ENCODE results near the gene MUC5AC.
"Not testable (repeated sequence)": the region's sequence is repeated elsewhere in the genome, so short reads cannot be mapped to it uniquely, and the experiment has no call there.

Gene MUC5AC

DNA sequence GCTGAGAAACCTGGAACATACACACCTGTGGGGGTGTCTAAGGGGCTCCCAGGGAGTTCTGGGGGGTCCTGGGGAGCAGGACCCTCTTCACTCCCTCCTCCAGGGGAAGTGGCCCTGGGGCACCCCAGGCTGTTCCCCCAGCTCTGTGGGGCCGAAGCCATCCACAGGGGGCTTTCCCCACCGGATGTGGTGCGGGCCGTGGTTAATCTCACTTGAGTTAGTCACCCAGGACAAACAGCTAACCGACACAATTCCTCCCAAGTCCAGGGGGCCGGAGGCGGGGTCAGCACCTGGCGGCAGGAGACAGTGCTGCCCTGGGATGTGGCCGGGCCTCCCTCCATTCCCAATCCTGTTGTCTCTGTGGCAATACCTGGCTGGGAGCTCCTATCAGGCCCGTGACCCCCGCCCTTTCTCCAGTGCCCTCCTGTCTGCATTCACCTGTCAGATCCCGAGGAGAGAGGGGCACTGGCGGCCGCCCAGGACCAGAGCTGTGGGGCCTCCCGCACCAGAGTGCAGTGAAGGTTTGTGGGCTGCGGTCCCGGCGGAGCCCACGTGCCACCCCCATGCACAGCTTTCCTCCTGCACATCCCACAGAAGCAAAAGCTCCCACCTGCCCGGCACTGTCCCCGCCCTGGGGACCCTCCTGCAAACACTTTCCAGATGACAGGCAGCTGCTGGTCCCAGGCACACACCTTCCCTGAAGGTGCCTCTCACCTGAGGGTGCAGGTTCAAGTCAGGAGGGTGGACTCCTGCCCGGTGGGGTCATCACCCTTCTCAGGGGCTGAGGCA is 5.2 kb upstream of the MUC5AC start:
- peak; percentile 53 for DNase-seq (ENCODE audit: low spot score)
- TF ChIP-seq, protein P1, sequence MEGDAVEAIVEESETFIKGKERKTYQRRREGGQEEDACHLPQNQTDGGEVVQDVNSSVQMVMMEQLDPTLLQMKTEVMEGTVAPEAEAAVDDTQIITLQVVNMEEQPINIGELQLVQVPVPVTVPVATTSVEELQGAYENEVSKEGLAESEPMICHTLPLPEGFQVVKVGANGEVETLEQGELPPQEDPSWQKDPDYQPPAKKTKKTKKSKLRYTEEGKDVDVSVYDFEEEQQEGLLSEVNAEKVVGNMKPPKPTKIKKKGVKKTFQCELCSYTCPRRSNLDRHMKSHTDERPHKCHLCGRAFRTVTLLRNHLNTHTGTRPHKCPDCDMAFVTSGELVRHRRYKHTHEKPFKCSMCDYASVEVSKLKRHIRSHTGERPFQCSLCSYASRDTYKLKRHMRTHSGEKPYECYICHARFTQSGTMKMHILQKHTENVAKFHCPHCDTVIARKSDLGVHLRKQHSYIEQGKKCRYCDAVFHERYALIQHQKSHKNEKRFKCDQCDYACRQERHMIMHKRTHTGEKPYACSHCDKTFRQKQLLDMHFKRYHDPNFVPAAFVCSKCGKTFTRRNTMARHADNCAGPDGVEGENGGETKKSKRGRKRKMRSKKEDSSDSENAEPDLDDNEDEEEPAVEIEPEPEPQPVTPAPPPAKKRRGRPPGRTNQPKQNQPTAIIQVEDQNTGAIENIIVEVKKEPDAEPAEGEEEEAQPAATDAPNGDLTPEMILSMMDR (IDR thresholded peaks at IDR 0.05; ENCODE audit: extremely low read depth, missing control alignments), result no peak

DNA sequence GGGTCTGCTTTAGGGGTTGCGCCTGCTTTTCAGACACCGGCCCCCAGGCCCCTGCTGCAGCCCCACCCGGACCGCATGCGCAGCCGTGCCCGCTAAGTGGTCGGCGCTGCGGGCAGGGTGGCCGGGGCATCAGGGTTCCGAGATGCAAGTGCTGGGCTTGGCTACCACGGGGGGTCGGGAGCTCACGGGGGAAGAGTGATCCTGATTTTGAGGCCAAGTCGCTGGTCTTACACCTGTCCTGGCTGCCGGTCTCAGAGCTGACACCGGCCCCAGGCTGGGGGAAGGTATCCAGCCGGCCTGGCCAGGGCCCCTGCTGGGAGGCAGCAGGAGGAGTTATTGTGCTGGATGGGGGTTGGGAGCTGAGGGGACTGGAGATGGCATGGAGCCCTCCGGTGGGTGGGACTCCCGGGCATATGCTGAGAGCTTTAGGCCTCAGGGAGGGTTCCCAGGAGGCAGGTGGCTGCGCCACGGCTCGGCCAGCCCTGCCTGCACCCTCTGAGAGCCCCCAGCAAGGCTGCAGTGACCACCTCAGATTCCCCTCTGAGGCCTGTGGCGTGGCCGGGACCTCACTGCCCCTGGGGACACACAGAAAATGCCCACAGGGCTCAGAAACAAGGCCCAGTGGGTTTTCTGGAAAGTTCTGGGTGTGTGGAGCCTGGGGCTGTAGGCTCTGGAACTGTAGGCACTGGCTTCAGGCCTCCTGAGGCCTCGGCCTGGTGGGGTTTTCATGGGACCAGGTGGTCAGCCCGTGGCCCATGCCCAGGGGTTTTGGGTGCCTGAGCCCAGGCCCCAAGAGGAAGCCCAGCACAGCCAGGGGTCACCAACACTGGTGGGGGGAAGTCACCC is 4.4 kb upstream of the MUC5AC start:
- TF ChIP-seq, protein P1 (IDR thresholded peaks at IDR 0.05; ENCODE audit: extremely low read depth, missing control alignments), result no peak
- no peak for DNase-seq (ENCODE audit: low spot score)

DNA sequence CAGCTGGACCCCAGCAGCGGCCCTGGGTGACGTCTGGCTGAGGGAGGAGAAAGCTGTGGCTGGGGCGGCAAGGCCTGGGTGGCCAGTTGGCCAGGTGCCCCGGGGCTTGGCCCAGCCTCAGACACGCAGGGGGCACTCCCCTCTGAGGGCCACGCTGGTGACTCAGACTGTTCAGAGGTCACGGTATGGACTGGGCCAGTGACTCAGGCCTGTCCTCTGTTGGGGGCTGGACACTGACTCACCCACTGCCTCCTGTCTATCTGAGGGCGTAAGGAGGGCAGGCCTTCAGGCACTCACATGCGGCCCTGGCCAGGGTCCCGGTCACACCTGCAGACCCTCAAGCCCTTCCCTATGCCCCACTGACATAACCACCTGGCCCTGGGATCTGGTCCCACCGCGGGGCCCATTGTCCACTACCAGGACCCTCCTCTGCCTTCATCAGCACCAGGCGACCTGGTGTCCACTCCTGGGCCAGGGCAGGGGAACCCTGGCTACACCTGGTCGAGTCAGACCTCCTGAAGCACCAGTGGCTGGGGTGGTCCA is 3.7 kb upstream of the MUC5AC start:
- DNase-seq (ENCODE audit: low spot score), result peak; percentile 24
- TF ChIP-seq, protein P1 (IDR thresholded peaks at IDR 0.05; ENCODE audit: extremely low read depth, missing control alignments), result no peak

DNA sequence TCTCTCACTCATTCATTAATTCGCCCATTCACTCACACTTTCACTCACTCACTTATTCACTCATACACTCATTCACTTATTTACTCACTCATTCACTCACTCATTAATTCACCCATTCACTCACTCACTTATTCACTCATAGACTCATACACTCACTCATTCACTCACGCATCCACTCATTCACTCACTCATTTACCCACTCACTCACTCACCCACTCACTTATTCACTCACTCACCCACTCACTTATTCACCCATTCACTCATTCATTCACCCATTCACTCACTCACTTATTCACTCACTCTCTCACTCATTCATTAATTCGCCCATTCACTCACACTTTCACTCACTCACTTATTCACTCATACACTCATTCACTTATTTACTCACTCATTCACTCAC is 3.1 kb upstream of the MUC5AC start:
- DNase-seq (ENCODE audit: low spot score), result not testable (repeated sequence)

DNA sequence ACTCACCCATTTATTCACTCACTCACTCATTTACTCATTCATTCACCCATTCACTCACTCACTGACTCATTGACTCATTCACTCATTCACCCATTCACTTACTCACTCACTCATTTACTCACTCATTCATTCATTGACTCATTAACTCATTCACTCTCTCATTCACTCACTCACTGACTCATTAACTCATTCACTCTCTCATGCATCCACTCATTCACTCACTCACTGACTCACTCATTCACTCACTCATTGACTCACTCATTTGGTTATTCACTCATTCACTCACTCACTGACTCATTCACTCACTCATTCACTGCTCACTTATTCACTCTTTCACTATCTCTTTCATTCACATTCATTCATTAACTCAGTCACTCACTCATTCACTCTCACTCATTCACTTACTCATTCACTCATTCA is 2.5 kb upstream of the MUC5AC start:
- DNase-seq (ENCODE audit: low spot score), result no peak
- TF ChIP-seq, protein P1 (IDR thresholded peaks at IDR 0.05; ENCODE audit: extremely low read depth, missing control alignments), result no peak

DNA sequence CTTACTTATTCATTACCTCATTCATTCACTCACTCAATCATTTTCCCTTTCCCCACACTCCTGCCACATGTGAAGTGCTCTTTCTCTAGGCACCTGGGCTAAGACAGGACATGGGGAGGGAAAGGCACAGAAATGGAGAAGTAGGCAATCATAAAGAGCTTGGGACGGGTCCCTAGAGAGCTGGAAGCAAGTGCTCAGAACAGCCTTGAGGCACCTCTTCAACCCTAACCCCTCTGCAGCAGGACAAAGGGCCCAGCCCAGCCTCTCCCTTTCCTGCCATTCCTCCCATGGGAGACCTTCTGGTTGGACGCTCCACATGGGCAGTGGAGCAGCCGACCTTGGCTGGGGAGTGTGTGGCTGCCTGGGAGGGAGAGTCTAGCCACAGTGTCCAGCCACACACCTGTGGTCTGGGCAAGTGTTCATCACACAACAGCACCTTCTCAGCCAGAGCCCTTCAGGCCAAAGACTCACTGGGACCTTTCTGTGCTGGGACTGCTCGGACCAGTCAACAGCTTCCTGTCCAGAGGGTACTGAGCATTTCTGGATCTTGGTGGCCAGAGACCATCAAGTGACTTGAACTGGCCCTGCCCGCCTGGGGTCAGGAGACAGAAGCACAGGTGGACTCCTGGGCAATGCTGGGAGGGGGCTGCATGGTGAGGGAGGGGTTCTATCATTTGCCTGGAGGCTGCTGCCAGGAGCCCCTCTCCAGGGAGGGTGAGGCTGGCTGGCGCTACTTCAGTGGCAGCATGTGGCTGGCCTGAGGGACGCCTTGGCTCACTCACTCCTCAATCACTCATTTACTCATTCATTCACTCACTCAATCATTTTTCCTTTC is 1.0 kb upstream of the MUC5AC start:
- DNase-seq (ENCODE audit: low spot score), result peak; percentile 19
- TF ChIP-seq, protein P1 (IDR thresholded peaks at IDR 0.05; ENCODE audit: extremely low read depth, missing control alignments), result no peak

DNA sequence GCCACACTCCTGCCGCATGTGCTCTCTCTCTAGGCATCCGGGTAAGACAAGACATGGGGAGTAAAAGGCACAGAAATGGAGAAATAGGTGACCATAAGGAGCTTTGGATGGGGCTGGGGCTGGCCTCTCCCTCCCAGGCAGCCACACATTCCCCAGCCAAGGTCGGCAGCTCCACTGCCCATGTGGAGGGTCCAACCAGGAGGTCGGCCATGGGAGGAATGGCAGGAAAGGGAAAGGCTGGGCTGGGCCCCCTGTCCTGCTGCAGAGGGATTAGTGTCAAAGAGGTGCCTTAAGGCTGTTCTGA is 460 bp upstream of the MUC5AC start:
- peak; percentile 18 for DNase-seq (ENCODE audit: low spot score)
- TF ChIP-seq, protein P1 (IDR thresholded peaks at IDR 0.05; ENCODE audit: extremely low read depth, missing control alignments), result no peak
